Ishikawa (cell line): ENCODE data around the gene HEATR5B.

Source experiments
- CEBPB ChIP-seq: IDR thresholded peaks from 2 replicates; pipeline ENCODE4 v1.6.1; 2012
- CREB1 ChIP-seq: IDR thresholded peaks from 2 replicates; pipeline ENCODE4 v1.6.1; 2012; ENCODE audit warnings: low read depth
- EGR1 ChIP-seq: IDR thresholded peaks from 2 replicates; pipeline ENCODE4 v1.6.1; 2012
- EP300 ChIP-seq: IDR thresholded peaks from 2 replicates; pipeline ENCODE4 v1.6.1; 2012; ENCODE audit warnings: borderline replicate concordance
- FOXM1 ChIP-seq: IDR thresholded peaks from 2 replicates; pipeline ENCODE4 v1.6.1; 2012; ENCODE audit warnings: low read depth, borderline replicate concordance
- MAX ChIP-seq: IDR thresholded peaks from 2 replicates; pipeline ENCODE4 v1.6.1; 2012
- NFIC ChIP-seq: IDR thresholded peaks from 2 replicates; pipeline ENCODE4 v1.6.1; 2012
- RAD21 ChIP-seq: IDR thresholded peaks from 2 replicates; pipeline ENCODE4 v1.6.1; 2012; ENCODE audit warnings: low read depth
- REST ChIP-seq: IDR thresholded peaks from 2 replicates; pipeline ENCODE4 v1.6.1; 2012; ENCODE audit warnings: low read depth, mild to moderate bottlenecking
- TAF1 ChIP-seq: IDR thresholded peaks from 2 replicates; pipeline ENCODE4 v1.6.1; 2012; ENCODE audit warnings: low read depth, mild to moderate bottlenecking
- TCF12 ChIP-seq: IDR thresholded peaks from 2 replicates; pipeline ENCODE4 v1.6.1; 2012; ENCODE audit warnings: low read depth
- TEAD4 ChIP-seq: IDR thresholded peaks from 2 replicates; pipeline ENCODE4 v1.6.1; 2012
- USF1 ChIP-seq: IDR thresholded peaks from 2 replicates; pipeline ENCODE4 v1.6.1; 2012
- YY1 ChIP-seq: IDR thresholded peaks from 2 replicates; pipeline ENCODE4 v1.6.1; 2012; ENCODE audit warnings: low read depth
- ZBTB7A ChIP-seq: IDR thresholded peaks from 2 replicates; pipeline ENCODE4 v1.6.1; 2012; ENCODE audit warnings: low read depth

HEATR5B gene

GRCh38 chr2:37083873-37084794 lies at the start of gene HEATR5B, which contains the start of gene GPATCH11:
HEATR5B (minus strand) TSS chr2:37084372; CDS start chr2:37083414, 958 bp downstream.
GPATCH11 (plus strand) TSS chr2:37084518; CDS start chr2:37088382, 3,864 bp downstream.
- TF ChIP-seq CEBPB: peak; percentile 85
- TF ChIP-seq TEAD4: no peak; the same call in 1 of the 2 replicates
- TF ChIP-seq MAX: peak; percentile 85
- TF ChIP-seq EGR1: no peak
- no peak for TF ChIP-seq NFIC
- no peak for TF ChIP-seq TCF12
- peak; percentile 54 for TF ChIP-seq USF1
- TF ChIP-seq YY1: no peak
- no peak for TF ChIP-seq CREB1
- peak; percentile 55; the same call in 1 of the 2 replicates for TF ChIP-seq TAF1
- no peak for TF ChIP-seq RAD21
- TF ChIP-seq REST: no peak
- no peak for TF ChIP-seq ZBTB7A
- TF ChIP-seq EP300: 0 out of 2 replicates have a peak, but pooled peaks have one; percentile 11
- no peak for TF ChIP-seq FOXM1

DNA sequence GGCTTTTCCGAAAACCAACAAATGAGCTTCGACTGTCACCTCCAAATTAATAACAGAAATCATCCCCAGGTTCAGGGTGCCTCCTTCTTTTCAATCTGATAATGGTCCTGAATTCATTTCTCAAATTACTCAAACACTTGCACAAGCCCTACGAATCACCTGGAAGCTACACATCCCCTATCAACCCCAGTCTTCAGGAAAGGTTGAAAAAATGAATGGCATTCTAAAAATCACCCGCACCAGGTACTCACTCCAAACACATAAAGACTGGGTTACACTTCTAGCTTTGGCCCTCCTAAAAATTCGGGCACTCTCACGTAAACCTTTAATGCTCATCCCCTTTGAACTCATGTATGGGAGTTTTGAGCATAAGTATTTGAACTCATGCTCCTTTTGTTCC lies 48.7 kb upstream of the HEATR5B start:
- no peak for TF ChIP-seq EGR1
- TF ChIP-seq NFIC: no peak
- TF ChIP-seq USF1: no peak
- TF ChIP-seq TAF1: no peak

DNA sequence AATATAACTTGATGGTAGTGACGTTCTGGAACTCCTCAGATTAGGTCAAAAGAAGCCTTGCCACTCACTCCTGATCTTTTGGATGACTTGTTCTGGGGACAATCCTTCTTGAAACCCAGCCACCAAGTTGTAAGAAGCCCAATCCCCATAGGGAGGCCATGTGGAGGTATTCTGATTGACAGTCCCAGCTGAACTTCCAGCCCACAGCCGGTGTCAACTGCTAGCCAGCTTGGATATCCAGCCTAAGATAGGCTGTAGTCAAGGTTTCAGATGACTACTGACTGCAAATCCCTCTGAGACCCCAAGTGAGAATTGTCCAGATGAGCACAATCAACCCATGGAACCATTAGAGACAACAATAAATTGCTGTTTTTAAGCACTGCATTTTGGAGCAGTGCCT lies 41.2 kb upstream of the HEATR5B start:
- TF ChIP-seq NFIC: no peak
- no peak for TF ChIP-seq YY1
- TF ChIP-seq EGR1: no peak
- no peak for TF ChIP-seq TEAD4
- TF ChIP-seq TCF12: no peak
- no peak for TF ChIP-seq CREB1
- no peak for TF ChIP-seq EP300
- no peak for TF ChIP-seq ZBTB7A
- no peak for TF ChIP-seq USF1
- no peak for TF ChIP-seq CEBPB
- TF ChIP-seq REST: no peak
- TF ChIP-seq MAX: no peak
- TF ChIP-seq TAF1: no peak
- no peak for TF ChIP-seq RAD21
- no peak for TF ChIP-seq FOXM1

GRCh38 chr2:37119157-37119556 lies 35.0 kb upstream of the HEATR5B start:
- no peak for TF ChIP-seq CEBPB
- TF ChIP-seq REST: no peak
- no peak for TF ChIP-seq ZBTB7A
- no peak for TF ChIP-seq TEAD4
- TF ChIP-seq TAF1: no peak
- no peak for TF ChIP-seq MAX
- no peak for TF ChIP-seq CREB1
- no peak for TF ChIP-seq EGR1
- no peak for TF ChIP-seq EP300
- TF ChIP-seq NFIC: no peak
- no peak for TF ChIP-seq YY1
- no peak for TF ChIP-seq TCF12
- no peak for TF ChIP-seq USF1
- TF ChIP-seq RAD21: no peak
- no peak for TF ChIP-seq FOXM1
